ENCODE data around the gene UBASH3B.

UBASH3B gene

DNA sequence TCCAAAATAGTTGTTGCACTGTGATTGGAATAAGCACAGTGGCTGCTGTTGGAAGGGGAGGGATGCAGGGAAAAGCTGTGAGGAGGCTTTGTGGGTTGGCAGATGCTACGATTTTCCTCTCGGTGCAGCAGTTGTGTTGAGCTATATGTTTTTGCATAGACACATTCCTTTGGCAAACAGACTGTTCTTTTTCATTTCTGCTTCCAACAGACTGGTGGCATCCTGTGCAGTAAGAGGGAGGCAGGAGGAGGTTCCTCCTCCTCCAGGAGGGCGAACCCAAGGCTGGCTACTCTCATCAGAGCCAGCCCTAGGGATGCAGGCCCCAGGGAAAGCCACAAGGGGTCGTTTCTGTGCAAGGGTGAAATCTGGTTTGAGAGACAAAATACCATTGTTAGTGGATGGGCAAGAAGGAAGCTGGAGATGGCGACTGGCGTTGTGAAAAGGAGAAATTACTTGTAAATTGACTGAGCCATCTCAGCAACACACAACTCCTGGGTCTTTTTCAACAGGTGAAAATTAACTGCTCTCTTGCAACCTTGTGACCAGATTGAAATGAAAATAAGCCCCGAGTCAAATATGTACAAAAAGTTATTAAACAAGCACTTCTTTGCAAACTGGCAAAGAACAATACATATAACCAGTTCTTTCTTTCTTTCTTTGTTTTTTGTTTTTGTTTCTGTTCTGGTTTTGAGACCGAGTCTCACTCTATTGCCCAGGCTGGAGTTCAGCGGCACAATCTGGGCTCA, 26.5 kb upstream of the UBASH3B start:
- Histone ChIP-seq H3K36me3 (ENCODE audit: insufficient read depth, low read length) (no peaks in the 10 kb centered on the region), H3K4me2 (ENCODE audit: low read length) (no peak overlapping the region), H3K9ac (ENCODE audit: low read depth, low read length) (no peak overlapping the region), H3K4me1 (ENCODE audit: control insufficient read depth, insufficient read depth, low read length) (peaks cover 3% of the 10 kb centered on the region), H3K27me3 (ENCODE audit: control insufficient read depth, insufficient read depth, low read length) (peaks cover 8% of the 10 kb centered on the region), H3K9me3 (replicated peaks; ENCODE audit: low read length) (no peaks in the 10 kb centered on the region), H3K4me3 (ENCODE audit: low read length) (no peak overlapping the region)

DNA sequence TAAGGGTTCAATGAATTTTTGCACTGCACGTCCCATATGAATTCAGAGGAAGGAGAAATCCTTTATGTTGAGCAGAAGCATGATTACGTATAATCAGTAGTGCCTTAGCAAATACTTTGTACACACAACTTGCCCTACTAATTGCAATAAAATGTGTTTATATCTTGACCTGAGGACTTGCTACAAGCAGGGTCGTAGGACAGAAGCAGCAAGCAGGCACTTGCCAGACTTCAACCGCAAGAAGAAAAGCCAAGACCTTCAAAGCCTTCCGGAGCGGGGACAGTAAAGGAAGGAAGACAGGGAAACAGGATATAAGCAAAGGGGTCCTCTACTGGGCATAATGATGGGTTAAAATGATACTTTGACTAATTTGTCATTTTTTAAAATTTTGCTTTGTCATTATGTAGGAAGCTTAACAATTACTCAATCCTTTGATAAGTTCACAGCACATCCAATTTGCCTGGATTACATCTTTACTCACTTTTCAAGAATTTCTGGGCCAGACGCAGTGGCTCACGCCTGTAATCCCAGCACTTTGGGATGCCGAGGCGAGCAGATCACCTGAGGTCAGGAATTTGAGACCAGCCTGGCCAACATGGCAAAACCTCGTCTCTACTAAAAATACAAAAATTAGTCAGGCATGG, 23.2 kb upstream of the UBASH3B start:
- Histone ChIP-seq H3K4me3 (ENCODE audit: low read length) (no peak overlapping the region), H3K27me3 (ENCODE audit: control insufficient read depth, insufficient read depth, low read length) (no peaks in the 10 kb centered on the region), H3K9me3 (replicated peaks; ENCODE audit: low read length) (no peaks in the 10 kb centered on the region), H3K36me3 (ENCODE audit: insufficient read depth, low read length) (no peaks in the 10 kb centered on the region), H3K4me1 (ENCODE audit: control insufficient read depth, insufficient read depth, low read length) (peaks cover 10% of the 10 kb centered on the region), H3K4me2 (ENCODE audit: low read length) (no peak overlapping the region), H3K9ac (ENCODE audit: low read depth, low read length) (no peak overlapping the region)

DNA sequence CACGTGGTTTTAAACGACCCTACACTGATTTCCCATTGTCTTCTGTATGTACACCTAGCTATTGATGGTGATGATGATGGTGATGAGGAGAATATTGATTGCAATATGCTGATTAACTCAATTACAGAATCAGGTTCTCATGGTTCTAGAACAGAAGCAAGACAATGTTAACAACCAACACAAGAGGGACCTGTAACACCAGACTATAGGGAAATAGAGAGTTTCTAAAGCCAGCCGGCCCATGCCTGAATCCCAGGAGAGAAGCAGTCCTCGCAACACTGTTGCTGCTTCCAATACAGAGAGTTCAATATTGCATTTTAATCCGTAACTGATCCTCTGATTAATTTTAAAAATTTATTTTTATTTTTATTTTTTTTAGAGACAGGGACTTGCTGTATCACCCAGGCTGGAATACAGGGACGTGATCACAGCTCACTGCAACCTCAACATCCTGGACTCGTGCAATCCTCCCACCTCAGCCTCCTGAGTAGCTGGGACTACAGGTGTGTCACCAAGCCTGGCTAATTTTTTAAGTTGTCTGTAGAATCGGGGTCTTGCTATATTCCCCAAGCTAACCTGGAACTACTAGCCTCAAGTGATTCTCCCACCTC, 22.2 kb upstream of the UBASH3B start:
- H3K9me3 ChIP-seq (replicated peaks; ENCODE audit: low read length) = no peaks in the 10 kb centered on the region
- no peaks in the 10 kb centered on the region for H3K36me3 ChIP-seq (ENCODE audit: insufficient read depth, low read length)
- H3K4me2 ChIP-seq (ENCODE audit: low read length) = no peak overlapping the region
- peaks cover 10% of the 10 kb centered on the region for H3K4me1 ChIP-seq (ENCODE audit: control insufficient read depth, insufficient read depth, low read length)
- no peak overlapping the region for H3K4me3 ChIP-seq (ENCODE audit: low read length)
- H3K9ac ChIP-seq (ENCODE audit: low read depth, low read length) = no peak overlapping the region
- H3K27me3 ChIP-seq (ENCODE audit: control insufficient read depth, insufficient read depth, low read length) = no peaks in the 10 kb centered on the region

- Histone ChIP-seq H3K4me2 (ENCODE audit: low read length) (peak overlapping the region; percentile 39), H3K27me3 (ENCODE audit: control insufficient read depth, insufficient read depth, low read length) (no peaks in the 10 kb centered on the region), H3K4me3 (ENCODE audit: low read length) (no peak overlapping the region), H3K4me1 (ENCODE audit: control insufficient read depth, insufficient read depth, low read length) (peaks cover 7% of the 10 kb centered on the region), H3K9ac (ENCODE audit: low read depth, low read length) (peak overlapping the region; percentile 49), H3K36me3 (ENCODE audit: insufficient read depth, low read length) (no peaks in the 10 kb centered on the region), H3K9me3 (replicated peaks; ENCODE audit: low read length) (no peaks in the 10 kb centered on the region)
These were observed 21.0 kb upstream of the UBASH3B start for GRCh38 chr11:122634501-122634900.

DNA sequence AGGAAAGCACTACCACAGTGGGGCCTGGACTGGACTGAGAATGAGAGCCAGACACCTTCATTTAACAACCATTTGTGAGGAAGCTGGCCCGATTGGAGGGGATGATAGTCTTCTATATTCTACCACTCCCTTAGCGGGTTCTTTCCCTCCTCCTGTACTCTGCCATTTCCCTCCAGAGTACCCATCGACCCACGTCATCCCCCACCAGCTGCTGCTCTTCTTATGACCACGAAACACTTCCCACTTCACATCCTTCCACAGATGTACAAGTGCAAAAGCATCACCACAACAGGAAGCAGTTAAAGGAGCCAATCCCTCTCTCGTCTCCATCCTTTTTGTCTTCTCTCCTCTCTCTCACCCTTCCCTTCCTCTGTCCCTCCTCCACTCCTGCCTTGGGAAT, 18.0 kb upstream of the UBASH3B start:
- Histone ChIP-seq H3K4me1 (ENCODE audit: control insufficient read depth, insufficient read depth, low read length) (peaks cover 11% of the 10 kb centered on the region), H3K36me3 (ENCODE audit: insufficient read depth, low read length) (no peaks in the 10 kb centered on the region), H3K4me2 (ENCODE audit: low read length) (no peak overlapping the region), H3K4me3 (ENCODE audit: low read length) (no peak overlapping the region), H3K9me3 (replicated peaks; ENCODE audit: low read length) (no peaks in the 10 kb centered on the region), H3K9ac (ENCODE audit: low read depth, low read length) (no peak overlapping the region), H3K27me3 (ENCODE audit: control insufficient read depth, insufficient read depth, low read length) (no peaks in the 10 kb centered on the region)

- H3K4me1 ChIP-seq (ENCODE audit: control insufficient read depth, insufficient read depth, low read length) = peaks cover 28% of the 10 kb centered on the region
- no peaks in the 10 kb centered on the region for H3K27me3 ChIP-seq (ENCODE audit: control insufficient read depth, insufficient read depth, low read length)
- no peaks in the 10 kb centered on the region for H3K9me3 ChIP-seq (replicated peaks; ENCODE audit: low read length)
- H3K4me3 ChIP-seq (ENCODE audit: low read length) = peak overlapping the region; percentile 42
- no peaks in the 10 kb centered on the region for H3K36me3 ChIP-seq (ENCODE audit: insufficient read depth, low read length)
- H3K4me2 ChIP-seq (ENCODE audit: low read length) = peak overlapping the region; percentile 74
- peak overlapping the region; percentile 62 for H3K9ac ChIP-seq (ENCODE audit: low read depth, low read length)
These were observed 13.0 kb upstream of the UBASH3B start for GRCh38 chr11:122642472-122642922.

GRCh38 chr11:122642971-122643370, 12.6 kb upstream of the UBASH3B start:
- Histone ChIP-seq H3K4me1 (ENCODE audit: control insufficient read depth, insufficient read depth, low read length) (peaks cover 33% of the 10 kb centered on the region), H3K27me3 (ENCODE audit: control insufficient read depth, insufficient read depth, low read length) (no peaks in the 10 kb centered on the region), H3K4me3 (ENCODE audit: low read length) (peak overlapping the region; percentile 42), H3K9me3 (replicated peaks; ENCODE audit: low read length) (no peaks in the 10 kb centered on the region), H3K36me3 (ENCODE audit: insufficient read depth, low read length) (no peaks in the 10 kb centered on the region), H3K4me2 (ENCODE audit: low read length) (peak overlapping the region; percentile 74), H3K9ac (ENCODE audit: low read depth, low read length) (peak overlapping the region; percentile 62)

- no peaks in the 10 kb centered on the region for H3K9me3 ChIP-seq (replicated peaks; ENCODE audit: low read length)
- no peak overlapping the region for H3K9ac ChIP-seq (ENCODE audit: low read depth, low read length)
- no peak overlapping the region for H3K4me3 ChIP-seq (ENCODE audit: low read length)
- H3K4me1 ChIP-seq (ENCODE audit: control insufficient read depth, insufficient read depth, low read length) = peaks cover 33% of the 10 kb centered on the region
- H3K27me3 ChIP-seq (ENCODE audit: control insufficient read depth, insufficient read depth, low read length) = no peaks in the 10 kb centered on the region
- H3K4me2 ChIP-seq (ENCODE audit: low read length) = no peak overlapping the region
- H3K36me3 ChIP-seq (ENCODE audit: insufficient read depth, low read length) = no peaks in the 10 kb centered on the region
These were observed 9.7 kb upstream of the UBASH3B start for GRCh38 chr11:122645847-122646246.

GRCh38 chr11:122646549-122647340, 8.8 kb upstream of the UBASH3B start:
- Histone ChIP-seq H3K4me2 (ENCODE audit: low read length) (peak overlapping the region; percentile 38), H3K36me3 (ENCODE audit: insufficient read depth, low read length) (no peaks in the 10 kb centered on the region), H3K9ac (ENCODE audit: low read depth, low read length) (peak overlapping the region; percentile 3), H3K9me3 (replicated peaks; ENCODE audit: low read length) (no peaks in the 10 kb centered on the region), H3K4me3 (ENCODE audit: low read length) (peak overlapping the region; percentile 6), H3K27me3 (ENCODE audit: control insufficient read depth, insufficient read depth, low read length) (no peaks in the 10 kb centered on the region), H3K4me1 (ENCODE audit: control insufficient read depth, insufficient read depth, low read length) (peaks cover 33% of the 10 kb centered on the region)

DNA sequence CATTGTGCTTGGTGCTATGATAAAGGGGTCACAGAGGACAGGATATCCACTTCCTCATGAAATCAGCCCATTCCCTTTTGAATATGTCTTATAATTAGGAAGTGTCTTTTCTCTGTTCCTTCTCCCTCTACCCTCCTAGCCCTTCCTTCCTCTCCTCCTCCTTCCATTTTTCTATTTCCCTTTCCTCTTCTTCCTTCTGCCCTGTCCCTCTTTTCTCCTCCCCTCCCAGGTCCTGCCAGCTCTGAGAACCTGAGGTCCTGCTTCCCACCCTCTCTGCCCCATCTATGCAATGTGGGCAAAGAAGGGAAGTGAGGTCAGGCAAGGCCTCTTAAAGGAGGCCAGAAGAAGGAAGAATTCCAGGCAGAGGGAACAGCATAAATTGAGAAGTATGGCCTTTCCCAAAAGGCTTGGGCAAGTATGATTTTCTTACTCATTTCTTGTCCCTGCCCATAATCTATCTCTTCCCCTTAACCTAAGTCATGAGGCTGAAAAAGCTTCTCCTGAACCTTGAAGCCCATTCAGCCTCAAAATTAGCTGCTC, 7.7 kb upstream of the UBASH3B start:
- Histone ChIP-seq H3K4me1 (ENCODE audit: control insufficient read depth, insufficient read depth, low read length) (peaks cover 26% of the 10 kb centered on the region), H3K36me3 (ENCODE audit: insufficient read depth, low read length) (no peaks in the 10 kb centered on the region), H3K27me3 (ENCODE audit: control insufficient read depth, insufficient read depth, low read length) (no peaks in the 10 kb centered on the region), H3K4me3 (ENCODE audit: low read length) (no peak overlapping the region), H3K4me2 (ENCODE audit: low read length) (no peak overlapping the region), H3K9ac (ENCODE audit: low read depth, low read length) (no peak overlapping the region), H3K9me3 (replicated peaks; ENCODE audit: low read length) (no peaks in the 10 kb centered on the region)

GRCh38 chr11:122649116-122649515, 6.4 kb upstream of the UBASH3B start:
- no peak overlapping the region for H3K4me3 ChIP-seq (ENCODE audit: low read length)
- no peak overlapping the region for H3K9ac ChIP-seq (ENCODE audit: low read depth, low read length)
- H3K36me3 ChIP-seq (ENCODE audit: insufficient read depth, low read length) = no peaks in the 10 kb centered on the region
- H3K9me3 ChIP-seq (replicated peaks; ENCODE audit: low read length) = no peaks in the 10 kb centered on the region
- no peaks in the 10 kb centered on the region for H3K27me3 ChIP-seq (ENCODE audit: control insufficient read depth, insufficient read depth, low read length)
- H3K4me1 ChIP-seq (ENCODE audit: control insufficient read depth, insufficient read depth, low read length) = peaks cover 19% of the 10 kb centered on the region
- H3K4me2 ChIP-seq (ENCODE audit: low read length) = no peak overlapping the region

Data from skeletal muscle satellite cell (primary cell).